ENCODE measurements around the gene TMPRSS4. TPM values are rescaled to one million over a fixed set of nuclear protein-coding genes. Genes with fewer than 3 reads are reported as not detected.

The TMPRSS4 gene
- total RNA-seq, 4 donors from 2014 or later: not detected

DNA sequence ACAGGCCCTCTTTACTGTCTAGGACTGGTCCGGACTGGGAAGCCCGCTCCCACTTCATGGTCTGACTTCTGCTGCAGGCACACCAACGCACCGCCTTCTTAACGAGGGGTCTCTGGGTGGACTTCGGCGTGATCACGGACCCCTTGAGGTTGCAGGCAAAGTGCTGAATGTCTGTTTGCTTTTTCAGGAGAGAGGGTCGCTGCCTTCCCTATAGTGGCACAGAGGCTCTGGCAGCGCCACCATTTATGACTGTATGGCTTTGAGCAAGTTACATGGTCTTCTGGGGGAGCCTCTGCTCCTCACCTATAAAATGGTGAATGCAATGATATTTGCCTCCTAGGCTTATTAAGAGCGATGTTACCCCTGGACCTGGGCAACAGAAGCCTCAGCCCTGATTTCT lies 77.1 kb downstream of the TMPRSS4 start:
- H3K27ac ChIP-seq: no peak overlapping the region
- no peak overlapping the region for H3K4me3 ChIP-seq
- H3K36me3 ChIP-seq: no peaks in the 10 kb centered on the region
- 70 to 86% methylated on average over 11 of the region's 11 CpGs for WGBS, 2 donors
- TF ChIP-seq, protein P1, sequence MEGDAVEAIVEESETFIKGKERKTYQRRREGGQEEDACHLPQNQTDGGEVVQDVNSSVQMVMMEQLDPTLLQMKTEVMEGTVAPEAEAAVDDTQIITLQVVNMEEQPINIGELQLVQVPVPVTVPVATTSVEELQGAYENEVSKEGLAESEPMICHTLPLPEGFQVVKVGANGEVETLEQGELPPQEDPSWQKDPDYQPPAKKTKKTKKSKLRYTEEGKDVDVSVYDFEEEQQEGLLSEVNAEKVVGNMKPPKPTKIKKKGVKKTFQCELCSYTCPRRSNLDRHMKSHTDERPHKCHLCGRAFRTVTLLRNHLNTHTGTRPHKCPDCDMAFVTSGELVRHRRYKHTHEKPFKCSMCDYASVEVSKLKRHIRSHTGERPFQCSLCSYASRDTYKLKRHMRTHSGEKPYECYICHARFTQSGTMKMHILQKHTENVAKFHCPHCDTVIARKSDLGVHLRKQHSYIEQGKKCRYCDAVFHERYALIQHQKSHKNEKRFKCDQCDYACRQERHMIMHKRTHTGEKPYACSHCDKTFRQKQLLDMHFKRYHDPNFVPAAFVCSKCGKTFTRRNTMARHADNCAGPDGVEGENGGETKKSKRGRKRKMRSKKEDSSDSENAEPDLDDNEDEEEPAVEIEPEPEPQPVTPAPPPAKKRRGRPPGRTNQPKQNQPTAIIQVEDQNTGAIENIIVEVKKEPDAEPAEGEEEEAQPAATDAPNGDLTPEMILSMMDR (IDR thresholded peaks at IDR 0.05): no peak
- TF ChIP-seq EP300 (IDR thresholded peaks at IDR 0.05): no peak
- TF ChIP-seq POLR2A (IDR thresholded peaks at IDR 0.05): no peak
- no peak for DNase-seq (ENCODE audit: low spot score in 2 of 2)
- H3K4me1 ChIP-seq: peaks cover 0 to 26% (median 11%) of the 10 kb centered on the region in 4 donors
- peaks cover 0 to 78% of the 10 kb centered on the region in 2 donors for H3K27me3 ChIP-seq
- H3K9me3 ChIP-seq: no peaks in the 10 kb centered on the region

DNA sequence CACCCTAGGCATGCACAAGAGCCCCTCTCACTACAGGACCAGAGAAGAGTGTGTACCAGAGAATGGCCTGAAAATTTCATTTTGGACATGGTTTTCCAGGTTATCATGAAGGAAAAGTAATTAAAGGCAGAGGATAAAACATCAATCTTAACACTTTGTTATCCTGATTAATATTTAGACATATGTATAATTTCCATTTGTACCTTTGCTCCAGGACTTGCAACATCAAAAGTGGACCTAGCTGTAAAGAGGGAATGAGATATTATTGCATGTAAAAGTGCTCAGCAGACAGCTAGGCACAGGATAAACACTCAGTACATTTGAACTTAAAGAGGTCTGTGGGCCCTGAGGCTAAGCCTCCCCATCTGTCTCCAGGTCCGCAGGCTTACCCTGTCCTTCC lies 77.8 kb downstream of the TMPRSS4 start:
- Histone ChIP-seq H3K36me3 (no peaks in the 10 kb centered on the region), H3K27ac (no peak overlapping the region), H3K27me3 (peaks cover 0 to 81% of the 10 kb centered on the region in 2 donors), H3K9me3 (no peaks in the 10 kb centered on the region), H3K4me1 (peaks cover 0 to 26% (median 11%) of the 10 kb centered on the region in 4 donors), H3K4me3 (no peak overlapping the region)
- WGBS, 2 donors: 85 to 94% methylated on average over 1 of the region's 1 CpG
- no peak for DNase-seq (ENCODE audit: low spot score in 2 of 2)
- TF ChIP-seq POLR2A (IDR thresholded peaks at IDR 0.05) (no peak), EP300 (IDR thresholded peaks at IDR 0.05) (no peak)
- TF ChIP-seq, protein P1 (IDR thresholded peaks at IDR 0.05): no peak

DNA sequence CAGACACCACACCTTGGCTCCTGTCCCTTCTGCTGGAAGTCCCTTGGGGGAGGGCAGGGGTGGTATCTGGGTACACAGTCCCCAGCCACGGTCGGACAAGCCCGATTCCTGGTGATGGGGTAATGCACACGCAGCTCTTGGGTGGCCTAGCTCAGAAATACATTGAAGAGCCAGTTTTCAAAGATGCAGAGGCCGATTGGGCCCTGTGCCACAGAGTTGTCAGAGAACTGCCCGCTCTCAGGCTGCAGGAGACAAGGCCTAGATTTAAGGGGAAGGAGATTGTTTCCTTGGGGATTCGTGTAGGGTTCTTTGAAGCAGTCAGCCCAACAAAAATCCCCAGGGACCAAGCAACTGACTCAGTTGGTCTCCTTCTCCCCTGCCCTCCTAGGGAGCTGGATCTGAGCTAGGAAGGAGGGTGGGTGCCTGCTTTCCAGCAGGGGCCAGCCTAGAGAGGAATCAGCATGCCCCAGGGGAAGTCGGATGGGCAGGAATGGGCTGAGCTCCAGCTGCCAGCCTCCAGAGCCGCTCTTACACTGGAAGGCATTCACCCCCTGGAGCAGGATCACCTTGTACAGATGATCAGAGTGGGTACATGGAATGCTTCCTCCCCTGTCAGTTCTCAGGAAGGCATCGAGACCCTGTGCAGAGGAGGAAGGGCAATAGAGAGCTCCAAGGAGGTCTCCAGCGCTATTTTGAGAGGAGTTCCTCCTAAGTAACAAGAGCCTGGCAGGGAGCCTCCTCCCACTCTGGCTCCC lies 79.1 kb downstream of the TMPRSS4 start:
- peaks cover 0 to 26% (median 11%) of the 10 kb centered on the region in 4 donors for H3K4me1 ChIP-seq
- H3K27me3 ChIP-seq: peaks cover 0 to 81% of the 10 kb centered on the region in 2 donors
- H3K27ac ChIP-seq: no peak overlapping the region
- WGBS, 2 donors: 27 to 34% methylated on average over 11 of the region's 11 CpGs
- no peak overlapping the region for H3K4me3 ChIP-seq
- TF ChIP-seq EP300 (IDR thresholded peaks at IDR 0.05) (no peak), POLR2A (IDR thresholded peaks at IDR 0.05) (no peak)
- TF ChIP-seq, protein P1 (IDR thresholded peaks at IDR 0.05): no peak
- DNase-seq (ENCODE audit: low spot score in 2 of 2): no peak
- H3K36me3 ChIP-seq: no peaks in the 10 kb centered on the region
- no peaks in the 10 kb centered on the region for H3K9me3 ChIP-seq

DNA sequence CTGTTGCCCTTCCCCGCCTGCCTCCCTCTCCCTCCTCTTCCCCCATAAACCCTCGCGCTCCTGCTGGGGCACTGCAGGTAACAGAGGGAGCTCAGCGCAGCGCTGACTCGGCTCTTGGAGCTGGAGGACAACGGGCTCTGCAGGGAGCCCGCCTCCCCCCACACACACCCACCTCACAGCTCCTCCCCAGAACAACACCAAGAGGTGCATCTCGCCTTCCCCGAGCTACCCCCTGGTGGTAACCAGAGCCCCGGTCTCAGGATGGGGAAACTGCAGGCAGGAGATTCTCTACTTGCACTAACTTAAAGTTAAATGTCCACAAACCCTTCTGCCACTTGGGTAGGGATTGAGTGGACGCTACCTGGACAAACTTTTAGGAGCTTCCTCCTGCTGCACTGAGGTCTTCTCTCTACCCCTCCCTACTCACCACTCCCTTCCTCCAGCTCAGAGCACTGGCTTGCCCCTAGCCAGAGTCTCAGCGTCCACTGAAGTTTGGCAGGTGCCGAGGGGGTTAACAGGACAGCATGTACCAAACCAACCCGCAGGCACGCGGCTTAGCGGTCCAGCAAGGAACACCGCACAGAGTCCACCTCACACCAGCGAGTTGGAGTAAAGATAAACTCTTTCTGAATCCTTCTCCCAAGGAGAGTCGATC lies 79.8 kb downstream of the TMPRSS4 start:
- Histone ChIP-seq H3K36me3 (no peaks in the 10 kb centered on the region), H3K4me1 (peaks cover 0 to 24% (median 11%) of the 10 kb centered on the region in 4 donors), H3K4me3 (no peak overlapping the region), H3K9me3 (no peaks in the 10 kb centered on the region), H3K27me3 (peaks cover 0 to 76% of the 10 kb centered on the region in 2 donors), H3K27ac (no peak overlapping the region)
- 6 to 7% methylated on average over 21 of the region's 21 CpGs for WGBS, 2 donors
- no peak for DNase-seq (ENCODE audit: low spot score in 2 of 2)
- TF ChIP-seq POLR2A (IDR thresholded peaks at IDR 0.05) (no peak), EP300 (IDR thresholded peaks at IDR 0.05) (no peak)
- TF ChIP-seq, protein P1 (IDR thresholded peaks at IDR 0.05): no peak
